ENCODE data around the gene PTPN12.

DNA sequence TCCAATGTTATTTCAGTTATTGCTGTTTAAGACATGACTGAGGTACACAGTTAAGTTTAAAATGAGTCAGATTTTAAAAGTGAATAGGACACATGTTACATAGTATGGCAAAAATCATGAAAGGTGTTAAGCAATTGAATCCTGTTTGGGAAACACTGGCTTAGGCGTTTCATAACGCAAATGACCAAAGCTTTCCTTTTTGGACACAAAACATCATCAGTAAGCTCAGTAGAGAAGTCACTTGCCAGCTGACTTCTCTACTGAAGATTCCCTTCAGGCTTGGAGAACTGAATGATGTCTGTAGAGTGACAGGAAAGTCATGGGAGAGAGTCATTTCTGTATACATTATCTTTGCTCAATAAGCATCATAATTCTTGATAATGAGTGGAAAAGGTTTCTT, 94.7 kb downstream of the PTPN12 start:
- TF ChIP-seq, protein P1, sequence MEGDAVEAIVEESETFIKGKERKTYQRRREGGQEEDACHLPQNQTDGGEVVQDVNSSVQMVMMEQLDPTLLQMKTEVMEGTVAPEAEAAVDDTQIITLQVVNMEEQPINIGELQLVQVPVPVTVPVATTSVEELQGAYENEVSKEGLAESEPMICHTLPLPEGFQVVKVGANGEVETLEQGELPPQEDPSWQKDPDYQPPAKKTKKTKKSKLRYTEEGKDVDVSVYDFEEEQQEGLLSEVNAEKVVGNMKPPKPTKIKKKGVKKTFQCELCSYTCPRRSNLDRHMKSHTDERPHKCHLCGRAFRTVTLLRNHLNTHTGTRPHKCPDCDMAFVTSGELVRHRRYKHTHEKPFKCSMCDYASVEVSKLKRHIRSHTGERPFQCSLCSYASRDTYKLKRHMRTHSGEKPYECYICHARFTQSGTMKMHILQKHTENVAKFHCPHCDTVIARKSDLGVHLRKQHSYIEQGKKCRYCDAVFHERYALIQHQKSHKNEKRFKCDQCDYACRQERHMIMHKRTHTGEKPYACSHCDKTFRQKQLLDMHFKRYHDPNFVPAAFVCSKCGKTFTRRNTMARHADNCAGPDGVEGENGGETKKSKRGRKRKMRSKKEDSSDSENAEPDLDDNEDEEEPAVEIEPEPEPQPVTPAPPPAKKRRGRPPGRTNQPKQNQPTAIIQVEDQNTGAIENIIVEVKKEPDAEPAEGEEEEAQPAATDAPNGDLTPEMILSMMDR (conservative IDR thresholded peaks at IDR 0.05; ENCODE audit: low read length): no peak
- TF ChIP-seq EZH2phosphoT487 (IDR thresholded peaks at IDR 0.05; ENCODE audit: borderline replicate concordance): no peak
